DMS79 (cell line): ENCODE results near the gene SLC4A8.
"Not testable (repeated sequence)": the region's sequence is repeated elsewhere in the genome, so short reads cannot be mapped to it uniquely, and the experiment has no call there.

Experiments
- DNase-seq: peaks from one replicate; lab custom pipeline; 2025; lab: John Stamatoyannopoulos, UW

SLC4A8 gene

DNA sequence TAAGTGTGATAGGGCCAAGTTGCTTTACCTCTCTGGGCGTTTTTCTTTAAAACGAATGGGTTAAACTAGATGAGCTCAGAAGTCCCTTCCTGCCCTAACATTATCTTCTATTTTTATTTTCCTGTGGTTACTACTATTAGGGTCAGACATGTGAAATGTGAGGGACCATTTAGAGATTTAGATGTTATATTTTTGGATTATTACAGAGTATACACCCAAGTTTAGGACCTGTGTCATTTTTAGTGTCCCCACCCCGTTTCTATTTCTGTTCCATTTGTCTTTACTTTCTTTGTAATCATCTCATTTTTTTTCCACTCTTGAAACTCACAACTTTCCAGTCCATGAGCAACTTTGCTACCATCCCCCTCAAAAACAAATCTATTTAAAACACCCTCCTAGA, 56.3 kb downstream of the SLC4A8 start:
- no peak for DNase-seq

DNA sequence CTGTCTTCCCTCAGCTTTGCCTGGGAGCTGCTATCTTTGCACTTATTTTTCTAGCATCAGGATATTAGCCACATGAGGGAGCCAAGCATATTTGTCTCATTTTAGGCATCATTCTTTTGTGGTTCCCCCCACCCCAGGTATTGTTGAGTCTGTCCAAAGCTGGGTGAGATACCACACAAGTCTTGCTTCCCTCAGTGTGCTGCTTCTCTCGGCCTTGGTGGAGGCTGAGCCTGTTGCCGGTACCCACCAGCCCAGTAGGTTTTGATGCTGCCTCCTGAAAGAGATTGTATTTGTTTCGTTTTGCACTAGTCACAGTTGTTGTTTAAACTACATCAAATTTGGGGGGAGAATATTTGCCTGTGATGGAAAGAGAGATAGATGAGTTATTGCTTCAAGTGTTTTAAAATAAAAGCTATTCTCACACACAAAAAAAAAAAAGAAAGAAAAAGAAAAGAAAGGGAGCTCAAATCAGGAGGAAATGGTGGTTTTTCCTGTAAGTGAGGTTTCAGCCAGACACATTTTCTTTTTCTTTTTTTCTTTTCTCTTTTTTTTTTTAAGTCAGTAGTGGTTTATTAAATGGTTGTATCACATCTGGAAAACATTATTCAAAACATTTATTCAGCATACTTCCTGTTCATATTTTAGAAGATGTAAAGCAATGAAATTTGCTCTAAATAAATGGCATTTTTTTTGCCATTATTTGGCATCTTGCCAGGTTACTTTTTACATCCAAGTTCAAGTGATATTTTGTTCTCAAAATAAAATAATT, 58.5 kb downstream of the SLC4A8 start:
- DNase-seq: no peak

DNA sequence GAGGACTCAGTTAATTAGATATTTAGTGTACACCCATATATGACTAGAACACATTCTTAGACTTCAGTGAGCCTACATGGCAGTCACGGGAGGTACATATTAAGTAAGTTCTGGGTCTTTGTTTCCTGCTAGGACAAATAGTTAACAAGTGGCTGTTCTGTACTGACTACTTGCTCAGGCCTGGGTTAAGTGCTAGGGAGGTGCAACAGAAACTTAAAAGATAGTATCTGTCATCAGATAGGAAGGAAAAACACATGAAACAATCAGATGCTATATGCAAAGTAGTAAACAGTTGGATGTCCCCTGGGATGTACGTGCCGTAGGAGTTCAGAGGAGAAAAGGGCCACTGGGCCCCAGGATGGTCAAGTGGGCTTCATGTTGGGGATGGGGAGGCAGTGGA, 59.5 kb downstream of the SLC4A8 start:
- DNase-seq: no peak

- DNase-seq: no peak
Measured at GRCh38 chr12:51488281-51488680, 63.6 kb downstream of the SLC4A8 start.

GRCh38 chr12:51493281-51493680, 68.7 kb downstream of the SLC4A8 start:
- DNase-seq: no peak

GRCh38 chr12:51496895-51497294, 72.3 kb downstream of the SLC4A8 start:
- no peak for DNase-seq

DNA sequence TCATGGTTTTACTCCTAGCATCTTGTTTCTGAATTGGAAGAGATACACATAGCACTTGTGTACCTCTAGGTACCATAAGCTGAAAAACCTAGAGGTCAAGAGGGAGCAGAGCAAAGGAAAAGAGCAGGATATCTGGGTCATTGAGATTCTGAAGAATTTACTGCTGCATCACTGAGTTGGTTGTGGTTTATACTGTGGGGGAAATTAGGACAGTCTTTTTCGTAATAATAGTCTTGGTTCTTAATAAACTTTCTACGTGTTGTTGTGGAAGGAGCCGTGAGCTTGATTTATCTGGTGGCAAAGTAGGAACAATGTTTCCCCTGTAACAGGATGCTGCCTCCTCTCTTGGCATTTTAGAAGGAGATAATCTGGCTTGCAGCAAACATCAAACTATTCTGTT, 80.2 kb downstream of the SLC4A8 start:
- DNase-seq: no peak

DNA sequence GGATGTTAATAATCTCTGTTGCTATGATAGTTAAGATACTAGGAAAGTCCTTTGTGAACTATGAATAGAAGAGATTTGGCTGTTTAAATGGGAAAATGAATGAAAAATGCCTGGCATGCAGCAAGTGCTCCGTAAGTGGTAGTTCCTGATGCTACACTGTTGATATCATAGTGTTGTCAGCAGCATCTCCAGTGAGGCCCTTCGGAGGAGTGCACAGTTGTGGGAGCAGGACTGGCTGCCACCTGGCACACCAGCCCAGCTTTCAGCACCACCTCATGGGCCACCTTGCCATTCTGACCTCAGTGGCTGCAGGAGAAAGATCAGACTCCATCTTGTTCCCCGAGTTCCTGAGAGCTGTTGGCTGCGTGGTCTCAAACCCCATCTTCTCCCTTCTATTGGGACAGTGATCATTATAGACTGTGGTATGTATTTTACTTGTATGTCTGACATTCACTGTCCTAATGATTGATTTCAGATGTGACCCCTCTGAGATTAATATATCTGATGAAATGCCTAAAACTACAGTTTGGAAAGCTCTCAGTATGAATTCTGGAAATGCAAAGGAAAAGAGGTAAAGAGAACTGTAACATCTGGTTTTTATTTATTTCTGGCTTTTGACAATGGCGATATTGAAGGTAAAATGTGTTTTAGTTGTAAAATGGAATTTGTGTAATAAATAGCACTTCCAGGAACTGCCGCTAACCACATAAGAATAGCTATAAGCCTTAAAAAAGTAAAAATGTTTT, 80.9 kb downstream of the SLC4A8 start:
- DNase-seq: no peak

DNA sequence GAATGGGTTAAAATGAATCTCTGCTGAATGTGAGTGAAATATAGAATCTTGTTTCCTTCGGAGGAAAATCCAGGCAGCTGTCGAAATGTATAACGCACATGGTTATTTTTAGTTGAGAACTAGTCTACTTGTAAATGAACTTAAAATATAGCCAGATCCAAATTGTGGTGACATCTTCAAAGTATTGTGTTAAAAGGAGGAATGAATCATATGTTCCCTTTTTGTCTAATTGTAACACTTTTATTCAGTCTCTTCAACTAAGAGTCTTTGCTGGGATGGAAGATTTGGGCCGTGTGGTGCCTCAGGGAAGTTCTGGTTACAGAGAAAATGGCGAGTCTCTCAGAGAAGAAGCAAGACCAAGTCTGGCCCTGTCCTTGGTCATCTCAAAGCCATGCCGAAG, 82.5 kb downstream of the SLC4A8 start:
- no peak for DNase-seq

- no peak for DNase-seq
Measured at GRCh38 chr12:51508285-51508684, 83.7 kb downstream of the SLC4A8 start.

GRCh38 chr12:51511546-51512260, 87.1 kb downstream of the SLC4A8 start:
- DNase-seq: no peak

DNA sequence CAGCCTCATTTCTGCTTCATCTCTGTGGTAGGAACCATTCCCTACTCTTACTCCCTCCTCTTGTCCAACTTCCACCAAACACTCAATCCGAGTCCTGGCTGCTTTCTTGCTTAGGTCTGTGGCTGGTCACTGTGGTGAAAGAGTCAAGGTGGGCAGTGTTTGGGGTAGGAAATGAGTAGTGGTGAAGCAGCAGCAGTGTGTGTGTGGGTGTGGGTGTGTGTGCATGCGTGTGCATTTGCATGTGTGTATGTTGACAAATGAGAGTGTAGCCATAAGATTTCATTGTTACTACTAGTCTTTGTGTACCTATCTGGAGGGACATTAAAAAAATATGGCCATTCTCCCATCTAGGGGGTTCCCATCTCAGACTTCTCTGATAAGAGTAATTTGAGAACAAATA, 87.8 kb downstream of the SLC4A8 start:
- DNase-seq: no peak

- DNase-seq: not testable (repeated sequence)
Measured at GRCh38 chr12:51515037-51515436, 90.4 kb downstream of the SLC4A8 start.

- no peak for DNase-seq
Measured at GRCh38 chr12:51517316-51517715, 92.7 kb downstream of the SLC4A8 start.

- DNase-seq: no peak
Measured at GRCh38 chr12:51517800-51518199, 93.2 kb downstream of the SLC4A8 start.

DNA sequence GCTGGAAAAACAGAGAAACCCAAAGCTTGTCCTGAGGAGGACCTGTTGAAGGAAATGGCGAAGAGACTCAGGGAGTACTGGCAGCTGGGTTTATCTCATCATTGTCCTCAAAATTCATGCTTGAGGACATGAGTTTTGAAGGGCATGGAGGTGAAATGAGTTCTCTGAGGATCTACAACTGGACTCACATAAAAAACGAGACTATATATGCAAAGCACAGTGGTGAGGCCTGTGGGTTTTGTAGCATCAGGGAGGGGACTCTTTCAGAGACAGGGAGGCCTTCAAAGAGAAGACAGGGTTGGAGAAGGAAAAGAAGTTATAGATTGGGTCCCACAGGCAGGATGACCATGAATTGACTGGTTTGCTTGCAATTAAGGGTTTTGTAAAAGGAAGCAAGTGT, 95.1 kb downstream of the SLC4A8 start:
- no peak for DNase-seq

DNA sequence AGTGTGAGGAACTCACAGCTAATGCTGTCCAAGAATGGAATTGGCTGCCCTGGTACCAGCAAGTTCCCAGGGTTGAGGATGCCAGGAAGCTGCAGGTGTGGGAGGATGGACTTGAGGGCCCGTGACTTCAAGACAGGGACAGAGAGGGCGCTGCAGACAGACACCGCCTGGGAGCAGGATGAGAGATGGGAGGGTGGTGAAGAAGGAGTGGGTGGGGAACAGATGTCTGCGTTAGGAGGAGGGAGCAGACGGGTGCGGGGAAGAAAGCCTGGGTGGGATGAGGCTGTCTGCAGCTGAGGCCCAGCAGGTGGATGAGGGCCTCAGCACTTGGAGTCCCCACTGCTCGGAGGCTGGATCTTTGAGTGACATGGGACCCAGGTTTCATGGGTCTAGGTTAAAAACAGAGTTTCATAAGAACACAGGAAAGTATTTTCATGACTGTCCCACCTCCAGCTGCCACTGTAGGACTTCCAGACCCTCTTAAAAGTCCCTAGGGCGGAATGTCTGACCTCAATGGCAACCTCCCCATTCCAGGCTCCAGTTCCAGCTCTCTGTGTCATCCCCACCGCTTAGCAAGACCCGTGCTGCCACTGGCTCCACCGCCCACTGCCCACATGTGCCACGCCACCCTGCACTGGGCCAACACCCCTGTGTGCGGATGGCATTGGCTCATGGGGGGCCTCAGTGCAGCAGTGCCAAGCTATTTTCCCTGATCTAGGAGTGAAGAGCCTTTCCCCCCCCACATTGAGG, 96.1 kb downstream of the SLC4A8 start:
- DNase-seq: no peak

- no peak for DNase-seq
Measured at GRCh38 chr12:51521554-51522276, 97.1 kb downstream of the SLC4A8 start.

- DNase-seq: no peak
Measured at GRCh38 chr12:51522696-51523095, 98.1 kb downstream of the SLC4A8 start.

- no peak for DNase-seq
Measured at GRCh38 chr12:51524386-51524901, 99.8 kb downstream of the SLC4A8 start.

DNA sequence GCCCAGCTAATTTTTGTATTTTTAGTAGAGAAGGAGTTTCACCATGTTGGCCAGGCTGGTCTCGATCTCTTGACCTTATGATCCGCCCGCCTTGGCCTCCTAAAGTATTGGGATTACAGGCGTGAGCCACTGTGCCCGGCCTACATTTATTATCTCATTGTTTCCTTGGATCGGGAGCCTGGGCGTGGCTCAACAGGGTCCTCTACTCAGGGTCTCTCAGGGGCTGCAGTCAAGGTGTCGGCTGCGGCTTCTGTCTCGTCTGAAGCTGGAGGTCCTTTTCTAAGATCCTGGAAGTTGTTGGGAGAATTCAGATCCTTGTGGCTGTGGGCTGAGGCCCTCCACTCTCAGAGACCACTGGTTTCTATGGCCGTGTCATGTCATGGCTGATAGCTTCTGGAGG, 100.9 kb downstream of the SLC4A8 start:
- no peak for DNase-seq
